Measurements from ENCODE around the gene AMACR.

GRCh38 chr5:33966805-33967204 lies 41.0 kb downstream of the AMACR start:
- TF ChIP-seq, protein P1, sequence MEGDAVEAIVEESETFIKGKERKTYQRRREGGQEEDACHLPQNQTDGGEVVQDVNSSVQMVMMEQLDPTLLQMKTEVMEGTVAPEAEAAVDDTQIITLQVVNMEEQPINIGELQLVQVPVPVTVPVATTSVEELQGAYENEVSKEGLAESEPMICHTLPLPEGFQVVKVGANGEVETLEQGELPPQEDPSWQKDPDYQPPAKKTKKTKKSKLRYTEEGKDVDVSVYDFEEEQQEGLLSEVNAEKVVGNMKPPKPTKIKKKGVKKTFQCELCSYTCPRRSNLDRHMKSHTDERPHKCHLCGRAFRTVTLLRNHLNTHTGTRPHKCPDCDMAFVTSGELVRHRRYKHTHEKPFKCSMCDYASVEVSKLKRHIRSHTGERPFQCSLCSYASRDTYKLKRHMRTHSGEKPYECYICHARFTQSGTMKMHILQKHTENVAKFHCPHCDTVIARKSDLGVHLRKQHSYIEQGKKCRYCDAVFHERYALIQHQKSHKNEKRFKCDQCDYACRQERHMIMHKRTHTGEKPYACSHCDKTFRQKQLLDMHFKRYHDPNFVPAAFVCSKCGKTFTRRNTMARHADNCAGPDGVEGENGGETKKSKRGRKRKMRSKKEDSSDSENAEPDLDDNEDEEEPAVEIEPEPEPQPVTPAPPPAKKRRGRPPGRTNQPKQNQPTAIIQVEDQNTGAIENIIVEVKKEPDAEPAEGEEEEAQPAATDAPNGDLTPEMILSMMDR (conservative IDR thresholded peaks at IDR 0.05; ENCODE audit: low read depth, low read length): no peak
- TF ChIP-seq EZH2 (IDR thresholded peaks at IDR 0.05; ENCODE audit: low read length, unreplicated experiment): no peak

All from PC-3 (cell line).